Measurements from ENCODE around the gene MYOF.

- no peak for TF ChIP-seq CTCF (IDR thresholded peaks at IDR 0.05 in 2 of 3, conservative IDR thresholded peaks at IDR 0.05 in 1 of 3; ENCODE audit: control insufficient read depth in 2 of 3, extremely low read depth in 1 of 3, insufficient read depth in 1 of 3, low read depth in 3 of 3, low read length in 3 of 3)
- TF ChIP-seq SKIL (IDR thresholded peaks at IDR 0.05; ENCODE audit: low read depth, poor library complexity, severe bottlenecking), result no peak
- TF ChIP-seq USF1 (IDR thresholded peaks at IDR 0.05; ENCODE audit: borderline replicate concordance, extremely low read length, insufficient read depth, low read depth, low read length), result no peak
- TF ChIP-seq SRF (IDR thresholded peaks at IDR 0.05; ENCODE audit: low read depth in 2 of 2, low read length in 2 of 2), result no peak
- TF ChIP-seq EP300 (IDR thresholded peaks at IDR 0.05; ENCODE audit: borderline replicate concordance in 1 of 2, control insufficient read depth in 1 of 2, low read depth in 2 of 2, low read length in 2 of 2), result no peak
- TF ChIP-seq POLR2AphosphoS5 (IDR thresholded peaks at IDR 0.05; ENCODE audit: low read length), result no peak
Measured at GRCh38 chr10:93385345-93385744, 96.8 kb downstream of the MYOF start.

All from GM12878 (cell line).